Tibial nerve (tissue), 3 donors: ENCODE results near the gene TTC39A.

ENCODE experiments used
- POLR2A ChIP-seq, 2 donors: fragments of 450-650 bp; IDR thresholded peaks; one replicate each; pipeline ENCODE4 v1.6.1; 2017; ENCODE audit warnings: antibody characterized with exemption in 2 of 2, mild to moderate bottlenecking in 2 of 2, moderate library complexity in 2 of 2
- TF ChIP-seq, protein P1 (sequence below), 5 experiments: fragments of 200-600 bp in 3 of 5; fragments of 450-650 bp in 2 of 5; sonication (generic) in 3 of 5; IDR thresholded peaks; one replicate each; pipeline ENCODE4 v1.5.1; 2016 to 2019; ENCODE audit warnings: antibody characterized with exemption in 5 of 5, mild to moderate bottlenecking in 3 of 5, moderate library complexity in 2 of 5

- TF ChIP-seq, protein P1, sequence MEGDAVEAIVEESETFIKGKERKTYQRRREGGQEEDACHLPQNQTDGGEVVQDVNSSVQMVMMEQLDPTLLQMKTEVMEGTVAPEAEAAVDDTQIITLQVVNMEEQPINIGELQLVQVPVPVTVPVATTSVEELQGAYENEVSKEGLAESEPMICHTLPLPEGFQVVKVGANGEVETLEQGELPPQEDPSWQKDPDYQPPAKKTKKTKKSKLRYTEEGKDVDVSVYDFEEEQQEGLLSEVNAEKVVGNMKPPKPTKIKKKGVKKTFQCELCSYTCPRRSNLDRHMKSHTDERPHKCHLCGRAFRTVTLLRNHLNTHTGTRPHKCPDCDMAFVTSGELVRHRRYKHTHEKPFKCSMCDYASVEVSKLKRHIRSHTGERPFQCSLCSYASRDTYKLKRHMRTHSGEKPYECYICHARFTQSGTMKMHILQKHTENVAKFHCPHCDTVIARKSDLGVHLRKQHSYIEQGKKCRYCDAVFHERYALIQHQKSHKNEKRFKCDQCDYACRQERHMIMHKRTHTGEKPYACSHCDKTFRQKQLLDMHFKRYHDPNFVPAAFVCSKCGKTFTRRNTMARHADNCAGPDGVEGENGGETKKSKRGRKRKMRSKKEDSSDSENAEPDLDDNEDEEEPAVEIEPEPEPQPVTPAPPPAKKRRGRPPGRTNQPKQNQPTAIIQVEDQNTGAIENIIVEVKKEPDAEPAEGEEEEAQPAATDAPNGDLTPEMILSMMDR (IDR thresholded peaks at IDR 0.05): no peak
- no peak for TF ChIP-seq POLR2A (IDR thresholded peaks at IDR 0.05)
Observed at GRCh38 chr1:51305371-51305823, 25.0 kb downstream of the TTC39A start.
